RWPE2 (cell line): ENCODE data around the gene INVS.

Experiments
- ATAC-seq: fragments of 200-7000 bp; cut with Tn5 transposase; 3 replicates; pipeline ENCODE4 v1.9.1; 2021; ENCODE audit warnings: low read depth
- DNase-seq: peaks from one replicate; pipeline ENCODE4 v3.0.0-alpha.2; 2020; ENCODE audit warnings: low spot score
- H3K27ac ChIP-seq: fragments of 450-650 bp; 2 replicates; pipeline ENCODE4 v1.5.1; 2017; ENCODE audit warnings: mild to moderate bottlenecking; ENCODE audit not compliant: poor library complexity, severe bottlenecking
- H3K27me3 ChIP-seq: fragments of 250-450 bp; sonication (Bioruptor Pico); 2 replicates; pipeline ENCODE4 v1.5.1; 2021; ENCODE audit warnings: mild to moderate bottlenecking, moderate library complexity; ENCODE audit not compliant: insufficient read depth, poor library complexity, severe bottlenecking
- H3K36me3 ChIP-seq: fragments of 250-450 bp; sonication (Bioruptor Pico); 2 replicates; pipeline ENCODE4 v1.5.1; 2020; ENCODE audit warnings: low read depth, mild to moderate bottlenecking, moderate library complexity
- H3K4me1 ChIP-seq: fragments of 250-450 bp; sonication (Bioruptor Pico); 2 replicates; pipeline ENCODE4 v1.5.1; 2021; ENCODE audit warnings: mild to moderate bottlenecking, moderate library complexity; ENCODE audit not compliant: insufficient read depth, poor library complexity, severe bottlenecking
- H3K4me3 ChIP-seq: fragments of 250-450 bp; sonication (Bioruptor Pico); 2 replicates; pipeline ENCODE4 v1.5.1; 2021; ENCODE audit warnings: mild to moderate bottlenecking, moderate library complexity; ENCODE audit not compliant: severe bottlenecking
- H3K9me3 ChIP-seq: fragments of 250-450 bp; sonication (Bioruptor Pico); 2 replicates; pipeline ENCODE4 v1.5.1; 2021; ENCODE audit warnings: mild to moderate bottlenecking, moderate library complexity; ENCODE audit not compliant: severe bottlenecking
- TF ChIP-seq, protein P1 (sequence below): fragments of 450-650 bp; IDR thresholded peaks from one replicate; pipeline ENCODE4 v1.5.1; 2017; ENCODE audit warnings: mild to moderate bottlenecking, moderate library complexity; ENCODE audit not compliant: poor library complexity, severe bottlenecking

INVS gene

DNA sequence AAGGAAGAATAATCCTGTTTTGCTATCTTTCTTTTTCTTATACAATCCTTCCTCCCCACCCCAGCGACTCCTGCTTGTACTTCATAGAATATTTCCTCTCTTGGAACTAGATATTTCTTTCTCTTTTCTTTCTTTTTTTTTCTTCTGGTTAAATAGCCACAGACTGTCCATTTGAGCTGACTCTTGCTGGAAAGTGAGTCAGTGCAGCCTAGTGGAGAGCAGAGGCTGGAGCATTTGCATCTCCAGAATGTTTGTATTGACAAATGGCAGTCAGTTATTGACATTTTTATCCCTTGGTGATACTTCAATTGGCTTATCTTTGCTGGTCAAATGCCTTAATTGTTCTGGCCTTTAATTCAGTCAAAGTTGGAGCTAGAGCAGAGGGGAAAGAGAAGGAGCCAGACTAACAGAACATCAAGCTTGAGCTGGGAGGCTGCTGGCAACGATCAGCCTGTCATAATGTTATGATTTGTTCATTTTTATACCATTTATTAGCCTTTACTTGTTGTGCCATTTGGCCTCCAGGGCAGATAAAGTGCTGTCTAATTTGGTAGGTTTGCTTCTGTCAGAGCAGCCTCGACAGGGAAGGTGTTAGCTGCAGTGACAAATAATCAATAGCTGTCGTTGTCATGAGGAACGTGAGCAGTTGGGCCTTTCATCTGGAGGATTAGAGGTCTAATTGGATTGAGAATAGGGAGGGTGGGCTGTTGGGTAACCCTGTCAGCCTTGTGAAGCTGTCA is 69.0 kb downstream of the INVS start:
- TF ChIP-seq, protein P1, sequence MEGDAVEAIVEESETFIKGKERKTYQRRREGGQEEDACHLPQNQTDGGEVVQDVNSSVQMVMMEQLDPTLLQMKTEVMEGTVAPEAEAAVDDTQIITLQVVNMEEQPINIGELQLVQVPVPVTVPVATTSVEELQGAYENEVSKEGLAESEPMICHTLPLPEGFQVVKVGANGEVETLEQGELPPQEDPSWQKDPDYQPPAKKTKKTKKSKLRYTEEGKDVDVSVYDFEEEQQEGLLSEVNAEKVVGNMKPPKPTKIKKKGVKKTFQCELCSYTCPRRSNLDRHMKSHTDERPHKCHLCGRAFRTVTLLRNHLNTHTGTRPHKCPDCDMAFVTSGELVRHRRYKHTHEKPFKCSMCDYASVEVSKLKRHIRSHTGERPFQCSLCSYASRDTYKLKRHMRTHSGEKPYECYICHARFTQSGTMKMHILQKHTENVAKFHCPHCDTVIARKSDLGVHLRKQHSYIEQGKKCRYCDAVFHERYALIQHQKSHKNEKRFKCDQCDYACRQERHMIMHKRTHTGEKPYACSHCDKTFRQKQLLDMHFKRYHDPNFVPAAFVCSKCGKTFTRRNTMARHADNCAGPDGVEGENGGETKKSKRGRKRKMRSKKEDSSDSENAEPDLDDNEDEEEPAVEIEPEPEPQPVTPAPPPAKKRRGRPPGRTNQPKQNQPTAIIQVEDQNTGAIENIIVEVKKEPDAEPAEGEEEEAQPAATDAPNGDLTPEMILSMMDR, result no peak
- H3K27ac ChIP-seq, result no peak overlapping the region
- H3K4me1 ChIP-seq, result no peaks in the 10 kb centered on the region
- H3K27me3 ChIP-seq, result no peaks in the 10 kb centered on the region
- H3K9me3 ChIP-seq, result no peaks in the 10 kb centered on the region
- no peak for ATAC-seq
- H3K36me3 ChIP-seq, result 0 out of 2 replicates have a peak, but pooled peaks cover 10% of the 10 kb centered on the region
- H3K4me3 ChIP-seq, result no peak overlapping the region
- no peak for DNase-seq

DNA sequence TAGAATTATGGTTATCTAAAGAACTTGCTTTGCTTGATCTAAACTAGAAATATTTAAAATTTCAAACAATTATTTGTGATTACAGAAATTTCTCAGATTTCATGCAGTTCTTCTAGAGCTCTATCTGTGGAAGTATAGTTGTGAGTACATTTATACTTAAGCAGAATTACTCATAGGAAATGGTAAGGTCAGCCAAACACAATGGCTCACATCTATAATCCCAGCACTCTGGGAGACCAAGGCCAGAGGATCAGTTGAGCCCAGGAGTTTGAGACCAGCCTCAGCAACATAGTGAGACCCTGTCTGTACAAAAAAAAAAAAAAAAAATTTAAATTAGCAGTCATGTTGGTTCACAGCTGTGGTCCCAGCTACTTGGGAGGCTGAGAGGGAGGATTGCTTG is 71.0 kb downstream of the INVS start:
- no peak overlapping the region for H3K4me3 ChIP-seq
- H3K9me3 ChIP-seq, result no peaks in the 10 kb centered on the region
- ATAC-seq (0 out of 3 replicates have a peak, but pooled peaks have one; percentile 40), DNase-seq (no peak)
- no peak overlapping the region for H3K27ac ChIP-seq
- H3K27me3 ChIP-seq, result no peaks in the 10 kb centered on the region
- no peaks in the 10 kb centered on the region for H3K4me1 ChIP-seq
- TF ChIP-seq, protein P1, result no peak
- H3K36me3 ChIP-seq, result peaks cover 13% of the 10 kb centered on the region; the same call in 1 of the 2 replicates

- Histone ChIP-seq H3K9me3 (no peaks in the 10 kb centered on the region), H3K27me3 (no peaks in the 10 kb centered on the region), H3K36me3 (peaks cover 13% of the 10 kb centered on the region; the same call in 1 of the 2 replicates), H3K4me3 (no peak overlapping the region), H3K27ac (no peak overlapping the region), H3K4me1 (no peaks in the 10 kb centered on the region)
- DNase-seq (no peak), ATAC-seq (no peak)
- TF ChIP-seq, protein P1, result no peak
Measured at GRCh38 chr9:100170556-100170955, 71.5 kb downstream of the INVS start.

- DNase-seq (no peak), ATAC-seq (no peak)
- Histone ChIP-seq H3K36me3 (no peaks in the 10 kb centered on the region), H3K9me3 (no peaks in the 10 kb centered on the region), H3K27me3 (no peaks in the 10 kb centered on the region), H3K4me1 (no peaks in the 10 kb centered on the region), H3K27ac (no peak overlapping the region), H3K4me3 (no peak overlapping the region)
- TF ChIP-seq, protein P1, result no peak
Measured at GRCh38 chr9:100186356-100186755, 87.3 kb downstream of the INVS start.

GRCh38 chr9:100190339-100190738 is 91.3 kb downstream of the INVS start:
- DNase-seq, result no peak
- no peak overlapping the region for H3K4me3 ChIP-seq
- TF ChIP-seq, protein P1, result no peak
- no peaks in the 10 kb centered on the region for H3K27me3 ChIP-seq
- H3K9me3 ChIP-seq, result no peaks in the 10 kb centered on the region
- H3K27ac ChIP-seq, result no peak overlapping the region
- no peaks in the 10 kb centered on the region for H3K4me1 ChIP-seq
- ATAC-seq, result no peak
- no peaks in the 10 kb centered on the region; the same call in 1 of the 2 replicates for H3K36me3 ChIP-seq
